GM18867 (cell line): Measurements from ENCODE around the gene VEZF1.

Experiments used
- ATAC-seq: cut with Tn5 transposase; IDR thresholded peaks from one replicate; pipeline ENCODE4 v1.9.1; 2021; ENCODE audit warnings: mild to moderate bottlenecking, moderate library complexity; ENCODE audit not compliant: unreplicated experiment

The VEZF1 gene

DNA sequence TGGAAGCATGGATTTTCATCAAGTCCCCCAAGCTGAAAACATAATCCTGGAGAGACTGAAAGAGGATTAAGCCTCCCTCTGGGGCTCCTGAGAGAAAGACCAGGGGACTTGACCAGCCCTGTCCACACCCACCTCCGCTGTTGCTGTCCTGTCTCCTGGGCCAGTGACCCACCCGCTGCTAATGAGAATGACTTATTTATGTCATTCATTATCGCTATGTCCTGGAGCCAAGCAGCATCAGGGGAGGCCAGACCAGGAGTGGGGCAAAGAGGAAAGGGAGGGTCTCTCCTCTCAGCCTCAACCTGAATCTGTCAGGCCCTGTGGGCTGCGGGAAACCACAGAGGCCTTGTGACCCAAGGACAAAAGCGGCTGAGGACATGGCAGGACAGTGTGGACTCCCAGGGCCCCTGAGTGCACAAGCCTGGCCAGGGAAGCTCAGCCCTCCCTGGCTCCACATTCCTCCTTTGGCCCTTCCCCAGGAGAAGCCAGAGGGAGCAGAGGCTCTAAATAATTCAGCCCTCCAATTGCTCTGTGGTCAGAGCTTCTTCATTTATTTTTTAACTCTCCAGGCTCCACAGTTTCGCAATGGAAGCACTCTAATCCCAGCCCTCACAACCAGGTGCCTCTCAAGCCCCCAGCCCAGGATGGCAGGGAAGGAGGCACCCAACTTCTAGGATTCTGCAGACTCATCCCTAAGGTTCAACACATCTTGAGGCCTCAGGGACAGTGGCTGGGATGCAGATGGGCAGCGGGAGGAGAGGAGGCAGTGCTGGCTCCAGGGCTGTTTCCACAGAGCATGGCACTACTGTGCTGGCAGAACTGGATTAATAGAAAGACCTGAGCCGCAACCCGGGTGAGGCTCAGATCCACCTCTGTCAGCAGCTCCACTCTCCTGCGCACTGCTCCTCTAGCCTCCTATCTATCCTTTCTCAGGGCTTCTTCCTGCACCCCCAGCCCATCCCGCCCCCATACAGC, 51.9 kb downstream of the VEZF1 start:
- ATAC-seq, result no peak

DNA sequence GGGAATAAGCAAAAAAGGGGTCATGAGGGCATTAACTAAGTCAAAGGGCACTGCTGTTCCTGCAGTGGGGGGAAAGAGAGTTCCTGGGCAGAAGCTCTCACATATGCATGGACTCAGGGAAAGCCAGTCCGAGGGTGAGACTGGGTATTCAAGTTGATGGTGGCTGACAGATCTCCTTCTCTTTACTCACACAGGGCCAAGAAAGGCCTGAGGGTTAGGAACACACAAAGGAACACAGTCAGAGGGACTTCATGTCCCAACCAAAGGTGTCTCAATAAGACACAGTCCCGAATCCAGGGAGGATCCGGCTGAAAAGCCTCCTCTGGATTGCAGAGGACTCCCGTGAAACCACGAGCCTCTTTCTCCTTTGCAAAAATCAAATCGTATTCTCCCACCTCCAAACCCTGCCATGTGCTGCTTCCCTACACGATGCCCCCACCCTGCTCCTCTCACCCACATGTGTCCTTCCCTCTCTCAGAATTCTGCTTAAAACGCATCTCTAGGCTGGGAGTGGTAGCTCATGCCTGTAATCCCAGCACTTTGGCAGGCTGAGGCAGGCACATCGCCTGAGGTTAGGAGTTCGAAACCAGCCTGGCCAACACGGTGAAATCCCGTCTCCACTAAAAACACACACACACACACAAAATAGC, 56.4 kb downstream of the VEZF1 start:
- no peak for ATAC-seq

DNA sequence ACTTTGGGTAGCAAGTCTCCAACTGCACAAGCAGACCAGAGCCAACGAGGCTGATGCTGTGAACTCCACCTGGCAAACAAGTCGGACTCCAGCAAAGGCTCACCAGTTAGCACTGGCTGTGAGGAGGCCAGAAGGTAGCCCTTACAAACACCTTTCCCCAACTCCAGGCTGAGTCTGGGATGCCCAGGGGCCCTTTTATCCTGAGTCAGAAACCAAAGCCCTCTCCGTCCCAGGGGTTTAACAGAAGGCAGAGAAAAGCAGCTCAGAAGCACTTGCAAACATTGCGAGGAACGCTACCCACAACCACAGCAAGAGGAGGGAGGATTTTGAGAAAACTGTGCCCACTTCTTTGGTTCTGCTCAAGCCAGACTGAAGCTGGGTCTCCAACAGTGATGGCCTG, 57.8 kb downstream of the VEZF1 start:
- ATAC-seq, result no peak

DNA sequence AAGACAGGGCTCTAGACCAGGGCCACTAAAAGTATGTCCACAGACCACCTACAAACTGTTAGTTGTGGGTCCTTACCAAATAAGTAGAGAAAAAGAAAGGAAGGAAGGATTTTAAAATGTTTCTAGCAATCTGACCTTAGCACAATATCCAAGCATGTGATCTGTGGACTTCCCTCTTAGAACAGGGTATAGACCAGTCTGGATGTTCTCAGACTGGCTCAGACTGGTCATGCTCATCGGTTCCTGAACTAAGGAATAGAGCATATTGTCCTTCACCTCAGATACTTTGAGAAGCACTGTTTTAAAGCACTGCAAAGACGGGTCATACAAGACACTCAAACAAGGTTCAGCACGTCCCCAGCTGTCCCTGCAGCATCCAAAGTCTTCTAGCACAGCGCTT, 58.7 kb downstream of the VEZF1 start:
- ATAC-seq, result no peak

DNA sequence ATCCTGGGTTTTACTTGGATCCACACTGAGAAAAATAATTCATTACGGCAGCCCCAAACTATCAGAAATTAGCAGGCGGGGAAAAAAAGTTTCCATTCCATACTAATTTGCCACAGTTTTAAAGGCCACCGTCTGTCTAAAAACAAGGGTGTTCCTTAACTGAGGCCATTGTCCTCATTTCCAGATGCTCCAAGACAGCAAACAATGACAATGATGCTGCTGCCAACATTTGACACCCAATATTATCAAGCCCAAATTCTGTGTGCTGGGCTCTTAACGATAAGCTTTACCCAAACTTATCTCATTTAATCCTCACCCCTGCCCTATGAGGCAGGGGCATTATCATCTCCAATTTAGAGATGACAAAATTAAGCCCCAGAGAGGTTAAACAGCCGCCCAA, 59.1 kb downstream of the VEZF1 start:
- no peak for ATAC-seq

DNA sequence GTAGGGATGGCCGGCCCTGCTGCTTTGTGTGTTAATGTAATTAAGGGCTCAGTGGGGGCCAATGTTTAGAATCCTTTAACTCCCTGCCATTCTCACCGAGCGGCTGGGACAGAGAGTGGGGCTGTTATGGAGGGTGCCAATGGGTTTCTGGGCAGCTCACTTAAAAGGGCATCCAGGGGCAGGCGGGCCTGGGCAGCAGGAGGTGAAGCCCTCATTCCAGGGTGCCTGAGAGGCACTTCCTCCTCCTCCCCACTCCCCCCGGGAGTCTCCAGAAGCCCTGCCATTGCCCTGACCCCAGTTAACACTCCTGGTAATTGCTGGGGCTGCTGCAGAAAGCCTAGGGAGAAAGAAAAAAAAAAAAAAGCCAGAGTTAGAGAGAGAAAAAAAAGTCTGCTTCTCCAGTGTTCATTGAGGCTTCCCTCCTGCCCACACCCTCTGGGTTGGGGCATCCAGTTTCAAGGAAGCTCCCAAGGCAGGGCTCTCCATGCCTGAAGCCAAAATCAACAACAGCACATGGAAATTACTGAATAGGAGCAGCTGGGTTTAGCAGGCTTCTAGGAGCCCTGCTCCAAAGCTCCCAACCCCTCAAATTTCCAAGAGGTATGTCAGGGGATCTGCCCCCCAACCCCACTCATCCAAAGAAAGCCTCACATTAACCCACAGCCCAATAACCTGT, 60.9 kb downstream of the VEZF1 start:
- ATAC-seq, result no peak

DNA sequence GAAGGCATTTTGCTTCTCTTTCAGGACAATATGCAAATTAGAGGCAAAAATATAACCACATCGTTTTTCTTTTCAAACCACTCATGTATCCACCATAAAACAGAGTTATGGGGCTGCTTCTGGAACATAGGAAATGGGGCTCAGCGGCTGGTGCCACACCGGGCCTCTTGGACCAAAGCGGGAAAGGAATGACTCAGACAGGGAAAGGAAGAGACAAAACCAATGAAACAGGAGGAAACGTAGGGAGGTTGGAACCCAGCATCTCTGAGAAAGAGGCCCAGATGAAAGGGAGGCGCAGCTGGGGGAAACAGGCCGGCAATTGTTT, 61.4 kb downstream of the VEZF1 start:
- no peak for ATAC-seq

DNA sequence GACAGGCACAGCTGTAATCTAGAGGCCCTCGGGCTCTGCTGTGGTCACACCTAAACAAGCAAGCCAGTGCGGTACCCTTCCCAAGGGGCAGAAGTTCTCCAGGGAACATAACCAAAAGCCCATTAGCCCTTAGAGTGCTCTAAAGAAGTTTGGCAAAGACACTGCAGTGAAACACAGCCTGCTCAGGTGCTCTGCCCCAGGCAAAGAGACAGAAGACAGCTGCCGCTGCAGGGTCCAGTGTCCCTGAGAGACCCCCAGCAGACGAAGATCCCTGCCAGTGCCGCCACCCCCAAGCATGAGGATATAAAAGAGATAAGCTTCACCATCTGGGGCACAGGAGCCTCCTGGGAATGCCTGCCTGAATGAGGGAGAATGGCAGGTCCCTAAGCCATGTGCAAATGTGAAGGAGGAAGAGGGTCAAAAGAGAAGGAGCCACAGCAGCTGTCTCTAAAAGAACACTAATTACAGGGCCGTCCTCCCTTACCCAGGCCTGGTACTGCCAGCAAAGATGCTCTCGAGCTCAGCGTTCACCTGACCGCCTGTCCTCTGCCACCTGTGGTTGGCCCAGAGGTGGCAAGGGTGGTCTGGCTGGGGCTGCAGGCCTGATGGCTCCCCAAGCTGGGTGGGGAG, 62.6 kb downstream of the VEZF1 start:
- ATAC-seq, result no peak

DNA sequence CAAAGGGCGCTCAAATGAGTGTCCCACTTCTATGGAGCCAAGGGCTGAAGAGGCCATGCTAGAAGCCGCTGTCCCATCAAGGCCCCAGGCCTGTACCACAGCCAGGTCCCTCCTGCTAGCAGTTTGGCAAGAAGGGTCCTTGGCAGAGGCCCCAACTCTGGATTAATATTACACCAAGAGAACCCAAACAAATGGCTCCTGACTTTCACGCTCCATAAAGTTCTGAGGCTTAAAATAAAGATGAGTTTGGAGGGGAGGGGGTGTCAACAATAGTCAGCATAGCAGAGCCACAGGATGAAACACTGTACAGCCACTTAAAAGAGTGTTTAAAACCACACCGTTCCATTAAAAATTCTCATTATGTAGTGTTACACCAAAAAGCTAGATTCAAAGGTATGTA, 63.4 kb downstream of the VEZF1 start:
- ATAC-seq, result no peak
